ENCODE data around the gene MOCOS.

DNA sequence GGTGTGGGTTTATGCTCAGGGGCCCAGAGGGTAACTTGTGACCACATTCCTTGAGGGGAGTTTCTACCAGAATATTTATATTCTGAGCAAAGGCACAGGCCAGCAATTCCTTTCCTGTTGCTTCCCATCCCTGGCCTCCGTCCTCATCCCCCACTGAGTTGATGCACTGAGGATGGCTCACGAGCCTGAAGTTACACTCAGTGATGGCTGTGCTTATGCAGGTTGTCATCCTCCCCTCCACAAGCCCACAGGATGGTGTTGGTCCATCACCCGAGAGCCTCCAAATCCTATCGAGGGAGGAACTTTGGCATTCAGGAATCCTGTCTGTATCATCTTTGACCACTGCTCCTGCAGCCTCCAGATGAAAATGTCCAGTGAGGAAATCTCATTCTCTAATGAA is 81.9 kb downstream of the MOCOS start:
- TF ChIP-seq POLR2A (IDR thresholded peaks at IDR 0.05) (no peak), CTCF (IDR thresholded peaks at IDR 0.05) (no peak), EP300 (IDR thresholded peaks at IDR 0.05) (no peak)

Data from ovary (tissue), 3 donors.